ENCODE data around the gene EHBP1L1. TPM values are rescaled to one million over a fixed set of nuclear protein-coding genes. Genes with fewer than 3 reads are reported as not detected.

Gene EHBP1L1
- total and polyA plus RNA-seq, 7 donors, result 114 to 345 (median 208) TPM

- intact Hi-C loops (cut with DNase I), result loop anchor here in 1 of 2 donors (2.0 kb wide), 1 partner anchor 18 kb away; the partner anchor contains the start of gene LTBP3
- no peak for TF ChIP-seq CTCF (IDR thresholded peaks at IDR 0.05)
- H3K9me3 ChIP-seq, result no peaks in the 10 kb centered on the region
- 2 to 6% (median 3%) methylated on average over 20 to 26 of the region's 26 CpGs for WGBS, 3 donors
- ATAC-seq (peak in 1 of 4 donors; percentile 13), DNase-seq (peak; percentile 53 to 78)
- peak overlapping the region; percentile 99 for H3K4me3 ChIP-seq
- peaks cover 0 to 36% of the 10 kb centered on the region in 2 donors for H3K36me3 ChIP-seq (ENCODE audit: insufficient read depth in 1 of 2, low read depth in 1 of 2)
- H3K27ac ChIP-seq, result peak overlapping the region; percentile 98
- peaks cover 67% of the 10 kb centered on the region for H3K4me1 ChIP-seq
- no peaks in the 10 kb centered on the region for H3K27me3 ChIP-seq (ENCODE audit: insufficient read depth in 3 of 3, low read length in 2 of 3)
Measured at GRCh38 chr11:65576232-65576866, 496 bp downstream of the EHBP1L1 start.

- Histone ChIP-seq H3K4me1 (peaks cover 59% of the 10 kb centered on the region), H3K4me3 (peak overlapping the region; percentile 99), H3K9me3 (no peaks in the 10 kb centered on the region), H3K36me3 (ENCODE audit: insufficient read depth in 1 of 2, low read depth in 1 of 2) (peaks cover 6 to 43% of the 10 kb centered on the region in 2 donors), H3K27ac (peak overlapping the region; percentile 98), H3K27me3 (ENCODE audit: insufficient read depth in 3 of 3, low read length in 2 of 3) (no peaks in the 10 kb centered on the region)
- WGBS, 3 donors, result 6 to 14% (median 7%) methylated on average over 16 to 18 of the region's 18 CpGs
- DNase-seq (peak; percentile 85 to 95), ATAC-seq (peak; percentile 72 to 77 (median 74))
- no peak for TF ChIP-seq CTCF (IDR thresholded peaks at IDR 0.05)
- intact Hi-C loops (cut with DNase I), result loop anchor here in 1 of 2 donors (2.0 kb wide), 1 partner anchor 18 kb away; the partner anchor contains the start of gene LTBP3
Measured at GRCh38 chr11:65576867-65577755, 1.3 kb downstream of the EHBP1L1 start.

GRCh38 chr11:65577756-65578109 lies 1.9 kb downstream of the EHBP1L1 start:
- Histone ChIP-seq H3K27me3 (ENCODE audit: insufficient read depth in 3 of 3, low read length in 2 of 3) (no peaks in the 10 kb centered on the region), H3K4me3 (peak overlapping the region; percentile 99), H3K4me1 (peaks cover 63% of the 10 kb centered on the region), H3K36me3 (ENCODE audit: insufficient read depth in 1 of 2, low read depth in 1 of 2) (peaks cover 6 to 49% of the 10 kb centered on the region in 2 donors), H3K9me3 (no peaks in the 10 kb centered on the region), H3K27ac (peak overlapping the region; percentile 98)
- 5 to 30% (median 20%) methylated on average over 7 to 8 of the region's 8 CpGs for WGBS, 3 donors
- TF ChIP-seq CTCF (IDR thresholded peaks at IDR 0.05), result no peak
- no peak for DNase-seq
- ATAC-seq, result peak; percentile 0 to 21 (median 8)
- intact Hi-C loops (cut with DNase I), result loop anchor here in 1 of 2 donors (2.0 kb wide), 1 partner anchor 19 kb away; the partner anchor contains the start of gene LTBP3

- WGBS, 3 donors, result 62 to 81% (median 69%) methylated on average over 7 of the region's 7 CpGs
- intact Hi-C loops (cut with DNase I), result no loop called here
- Histone ChIP-seq H3K4me3 (peak overlapping the region; percentile 99), H3K9me3 (no peaks in the 10 kb centered on the region), H3K36me3 (ENCODE audit: insufficient read depth in 1 of 2, low read depth in 1 of 2) (peaks cover 6 to 53% of the 10 kb centered on the region in 2 donors), H3K4me1 (peaks cover 61% of the 10 kb centered on the region), H3K27me3 (ENCODE audit: insufficient read depth in 3 of 3, low read length in 2 of 3) (no peaks in the 10 kb centered on the region), H3K27ac (peak overlapping the region; percentile 98)
- ATAC-seq, result no peak
- DNase-seq, result no peak
- no peak for TF ChIP-seq CTCF (IDR thresholded peaks at IDR 0.05)
Measured at GRCh38 chr11:65578134-65578533, 2.3 kb downstream of the EHBP1L1 start.

All from psoas muscle (tissue), 8 donors.